Breast epithelium (tissue), 3 donors: Measurements from ENCODE around the gene SMO.
"Not testable (repeated sequence)": the region's sequence is repeated elsewhere in the genome, so short reads cannot be mapped to it uniquely, and the experiment has no call there.

Source experiments
- POLR2A ChIP-seq: fragments of 450-650 bp; IDR thresholded peaks from one replicate; pipeline ENCODE4 v1.6.1; 2016; ENCODE audit warnings: antibody characterized with exemption, mild to moderate bottlenecking, moderate library complexity
- POLR2AphosphoS5 ChIP-seq, 3 donors: sonication (generic); formaldehyde crosslinking; IDR thresholded peaks; one replicate each; pipeline ENCODE4 v1.6.1; 2017; ENCODE audit warnings: antibody characterized with exemption in 3 of 3
- TF ChIP-seq, protein P1 (sequence below), 3 donors: fragments of 450-650 bp; IDR thresholded peaks; one replicate each; pipeline ENCODE4 v1.5.1; 2016 to 2017; ENCODE audit warnings: antibody characterized with exemption in 3 of 3, mild to moderate bottlenecking in 3 of 3, moderate library complexity in 3 of 3

DNA sequence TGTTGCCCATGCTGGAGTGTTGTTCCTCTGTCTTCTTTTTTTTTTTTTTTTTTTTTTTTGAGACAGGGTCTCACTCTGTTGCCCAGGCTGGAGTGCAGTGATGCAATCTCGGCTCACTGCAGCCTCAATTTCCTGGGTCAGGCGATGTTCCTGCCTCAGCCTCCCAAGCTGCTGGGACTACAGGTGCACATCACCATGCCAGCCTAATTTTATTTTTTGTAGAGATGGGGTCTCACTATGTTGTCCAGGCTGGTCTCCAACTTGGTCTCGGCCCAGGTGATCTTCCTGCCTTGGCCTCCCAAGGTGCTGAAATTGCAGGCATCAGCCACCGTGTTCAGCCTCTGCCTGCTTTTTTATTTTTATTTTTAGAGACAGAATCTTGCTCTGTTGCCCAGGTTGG, 30.7 kb downstream of the SMO start:
- TF ChIP-seq, protein P1, sequence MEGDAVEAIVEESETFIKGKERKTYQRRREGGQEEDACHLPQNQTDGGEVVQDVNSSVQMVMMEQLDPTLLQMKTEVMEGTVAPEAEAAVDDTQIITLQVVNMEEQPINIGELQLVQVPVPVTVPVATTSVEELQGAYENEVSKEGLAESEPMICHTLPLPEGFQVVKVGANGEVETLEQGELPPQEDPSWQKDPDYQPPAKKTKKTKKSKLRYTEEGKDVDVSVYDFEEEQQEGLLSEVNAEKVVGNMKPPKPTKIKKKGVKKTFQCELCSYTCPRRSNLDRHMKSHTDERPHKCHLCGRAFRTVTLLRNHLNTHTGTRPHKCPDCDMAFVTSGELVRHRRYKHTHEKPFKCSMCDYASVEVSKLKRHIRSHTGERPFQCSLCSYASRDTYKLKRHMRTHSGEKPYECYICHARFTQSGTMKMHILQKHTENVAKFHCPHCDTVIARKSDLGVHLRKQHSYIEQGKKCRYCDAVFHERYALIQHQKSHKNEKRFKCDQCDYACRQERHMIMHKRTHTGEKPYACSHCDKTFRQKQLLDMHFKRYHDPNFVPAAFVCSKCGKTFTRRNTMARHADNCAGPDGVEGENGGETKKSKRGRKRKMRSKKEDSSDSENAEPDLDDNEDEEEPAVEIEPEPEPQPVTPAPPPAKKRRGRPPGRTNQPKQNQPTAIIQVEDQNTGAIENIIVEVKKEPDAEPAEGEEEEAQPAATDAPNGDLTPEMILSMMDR (IDR thresholded peaks at IDR 0.05), result not testable (repeated sequence)
- TF ChIP-seq POLR2A; POLR2AphosphoS5 (IDR thresholded peaks at IDR 0.05): not testable (repeated sequence)
